DOHH2 (cell line): ENCODE results near the gene EIF2AK2.

Experiments
- EZH2phosphoT487 ChIP-seq: fragments of 200-600 bp; sonication (generic); IDR thresholded peaks from 2 replicates; pipeline ENCODE4 v1.6.1; 2017; ENCODE audit warnings: borderline replicate concordance, mild to moderate bottlenecking, antibody characterized with exemption, low read length, moderate library complexity, mixed read lengths
- TF ChIP-seq, protein P1 (sequence below): fragments of 200-600 bp; sonication (generic); IDR thresholded peaks from one replicate; pipeline ENCODE4 v1.5.1; 2014; ENCODE audit warnings: antibody characterized with exemption, mild to moderate bottlenecking, low read depth, low read length; ENCODE audit not compliant: poor library complexity, severe bottlenecking

DNA sequence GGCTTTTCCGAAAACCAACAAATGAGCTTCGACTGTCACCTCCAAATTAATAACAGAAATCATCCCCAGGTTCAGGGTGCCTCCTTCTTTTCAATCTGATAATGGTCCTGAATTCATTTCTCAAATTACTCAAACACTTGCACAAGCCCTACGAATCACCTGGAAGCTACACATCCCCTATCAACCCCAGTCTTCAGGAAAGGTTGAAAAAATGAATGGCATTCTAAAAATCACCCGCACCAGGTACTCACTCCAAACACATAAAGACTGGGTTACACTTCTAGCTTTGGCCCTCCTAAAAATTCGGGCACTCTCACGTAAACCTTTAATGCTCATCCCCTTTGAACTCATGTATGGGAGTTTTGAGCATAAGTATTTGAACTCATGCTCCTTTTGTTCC, 23.9 kb downstream of the EIF2AK2 start:
- TF ChIP-seq, protein P1, sequence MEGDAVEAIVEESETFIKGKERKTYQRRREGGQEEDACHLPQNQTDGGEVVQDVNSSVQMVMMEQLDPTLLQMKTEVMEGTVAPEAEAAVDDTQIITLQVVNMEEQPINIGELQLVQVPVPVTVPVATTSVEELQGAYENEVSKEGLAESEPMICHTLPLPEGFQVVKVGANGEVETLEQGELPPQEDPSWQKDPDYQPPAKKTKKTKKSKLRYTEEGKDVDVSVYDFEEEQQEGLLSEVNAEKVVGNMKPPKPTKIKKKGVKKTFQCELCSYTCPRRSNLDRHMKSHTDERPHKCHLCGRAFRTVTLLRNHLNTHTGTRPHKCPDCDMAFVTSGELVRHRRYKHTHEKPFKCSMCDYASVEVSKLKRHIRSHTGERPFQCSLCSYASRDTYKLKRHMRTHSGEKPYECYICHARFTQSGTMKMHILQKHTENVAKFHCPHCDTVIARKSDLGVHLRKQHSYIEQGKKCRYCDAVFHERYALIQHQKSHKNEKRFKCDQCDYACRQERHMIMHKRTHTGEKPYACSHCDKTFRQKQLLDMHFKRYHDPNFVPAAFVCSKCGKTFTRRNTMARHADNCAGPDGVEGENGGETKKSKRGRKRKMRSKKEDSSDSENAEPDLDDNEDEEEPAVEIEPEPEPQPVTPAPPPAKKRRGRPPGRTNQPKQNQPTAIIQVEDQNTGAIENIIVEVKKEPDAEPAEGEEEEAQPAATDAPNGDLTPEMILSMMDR, result no peak
- TF ChIP-seq EZH2phosphoT487, result no peak
